Neuronal stem cell (in vitro differentiated cells): ENCODE data around the gene PPME1.

ENCODE experiments used
- DNase-seq: peaks from one replicate; pipeline ENCODE4 v3.0.0-alpha.2; 2013; ENCODE audit warnings: low spot score
- H2AFZ ChIP-seq: one replicate; pipeline ENCODE4 v1.6.1; 2013; ENCODE audit warnings: mild to moderate bottlenecking, low read length, inconsistent platforms
- H2AK5ac ChIP-seq: 2 replicates; pipeline ENCODE4 v1.6.1; 2013; ENCODE audit warnings: low read depth, mild to moderate bottlenecking, inconsistent platforms, low read length, moderate library complexity, mixed read lengths
- H2BK120ac ChIP-seq: 2 replicates; pipeline ENCODE4 v1.6.1; 2013; ENCODE audit warnings: low read depth, mild to moderate bottlenecking, inconsistent platforms, low read length, moderate library complexity, mixed read lengths
- H2BK12ac ChIP-seq: one replicate; pipeline ENCODE4 v1.6.1; 2013; ENCODE audit warnings: low read length, inconsistent platforms
- H2BK15ac ChIP-seq: 2 replicates; pipeline ENCODE4 v1.6.1; 2013; ENCODE audit warnings: mild to moderate bottlenecking, low read length, inconsistent platforms, mixed read lengths
- H2BK5ac ChIP-seq: one replicate; pipeline ENCODE4 v1.6.1; 2013; ENCODE audit warnings: inconsistent platforms, mild to moderate bottlenecking, low read length, moderate library complexity
- H3K14ac ChIP-seq: one replicate; pipeline ENCODE4 v1.6.1; 2013; ENCODE audit warnings: low read length, inconsistent platforms
- H3K18ac ChIP-seq: 2 replicates; pipeline ENCODE4 v1.6.1; 2013; ENCODE audit warnings: low read length, inconsistent platforms
- H3K23ac ChIP-seq: 2 replicates; pipeline ENCODE4 v1.6.1; 2013; ENCODE audit warnings: low read depth, mild to moderate bottlenecking, mixed read lengths, low read length, inconsistent platforms; ENCODE audit not compliant: poor library complexity
- H3K27ac ChIP-seq: replicated peaks from 3 replicates; pipeline ENCODE4 v1.5.1; 2013; ENCODE audit warnings: low read length, inconsistent platforms
- H3K27me3 ChIP-seq, 3 experiments: 2 replicates each; pipeline ENCODE4 v1.6.1; 2013; ENCODE audit warnings: low read length in 3 of 3, mild to moderate bottlenecking in 2 of 3, inconsistent platforms in 1 of 3, low read depth in 1 of 3, mixed read lengths in 1 of 3, moderate library complexity in 1 of 3; ENCODE audit not compliant: control insufficient read depth in 3 of 3, insufficient read depth in 3 of 3
- H3K36me3 ChIP-seq, 2 donors: replicated peaks in 1 of 2; 2 replicates each; pipeline ENCODE4 v1.6.1; 2013; ENCODE audit warnings: low read length in 2 of 2; ENCODE audit not compliant: control insufficient read depth in 2 of 2, insufficient read depth in 2 of 2
- H3K4ac ChIP-seq: 2 replicates; pipeline ENCODE4 v1.6.1; 2013; ENCODE audit warnings: inconsistent platforms, mild to moderate bottlenecking, low read length, moderate library complexity
- H3K4me1 ChIP-seq, 2 donors: 1 replicate in 1 of 2; 2 replicates in 1 of 2; pipeline ENCODE4 v1.6.1; 2013; ENCODE audit warnings: low read length in 2 of 2, low read depth in 1 of 2; ENCODE audit not compliant: control insufficient read depth in 2 of 2, insufficient read depth in 1 of 2
- H3K4me2 ChIP-seq: one replicate; pipeline ENCODE4 v1.6.1; 2013; ENCODE audit warnings: mild to moderate bottlenecking, low read length, inconsistent platforms; ENCODE audit not compliant: insufficient read depth, poor library complexity, severe bottlenecking
- H3K4me3 ChIP-seq, 2 donors: 2 replicates each; pipeline ENCODE4 v1.5.1; 2013; ENCODE audit warnings: low read length in 2 of 2, mild to moderate bottlenecking in 2 of 2, inconsistent platforms in 1 of 2, moderate library complexity in 1 of 2
- H3K79me1 ChIP-seq: one replicate; pipeline ENCODE4 v1.6.1; 2013; ENCODE audit warnings: low read depth, mild to moderate bottlenecking, inconsistent platforms, low read length, moderate library complexity
- H3K9ac ChIP-seq: one replicate; pipeline ENCODE4 v1.6.1; 2013; ENCODE audit warnings: mild to moderate bottlenecking, low read depth, low read length, inconsistent platforms; ENCODE audit not compliant: poor library complexity
- H3K9me3 ChIP-seq, 2 donors: replicated peaks in 1 of 2; 2 replicates each; pipeline versions ENCODE3 to v1.6.1; 2013; ENCODE audit warnings: low read length in 2 of 2, mild to moderate bottlenecking in 2 of 2, inconsistent platforms in 1 of 2, low read depth in 1 of 2, mixed read lengths in 1 of 2, moderate library complexity in 1 of 2; ENCODE audit not compliant: control insufficient read depth in 2 of 2, insufficient read depth in 1 of 2
- H4K8ac ChIP-seq: one replicate; pipeline ENCODE4 v1.6.1; 2013; ENCODE audit warnings: low read depth, mild to moderate bottlenecking, inconsistent platforms, low read length, moderate library complexity
- H4K91ac ChIP-seq: one replicate; pipeline ENCODE4 v1.6.1; 2013; ENCODE audit warnings: low read length, low read depth, mild to moderate bottlenecking, inconsistent platforms; ENCODE audit not compliant: poor library complexity
- WGBS, 2 donors: extraction: QIAGEN DNeasy Blood & Tissue Kit; methylation state at CpG; one replicate each; pipeline ENCODE4 v1.1.7; 2013; ENCODE audit warnings: missing lambda C conversion rate in 2 of 2, mixed read lengths in 1 of 2; ENCODE audit not compliant: insufficient read length in 2 of 2, insufficient replicate concordance in 1 of 2; ENCODE audit errors: extremely low coverage in 2 of 2; 5-methylcytosine and 5-hydroxymethylcytosine counted together

Gene PPME1

DNA sequence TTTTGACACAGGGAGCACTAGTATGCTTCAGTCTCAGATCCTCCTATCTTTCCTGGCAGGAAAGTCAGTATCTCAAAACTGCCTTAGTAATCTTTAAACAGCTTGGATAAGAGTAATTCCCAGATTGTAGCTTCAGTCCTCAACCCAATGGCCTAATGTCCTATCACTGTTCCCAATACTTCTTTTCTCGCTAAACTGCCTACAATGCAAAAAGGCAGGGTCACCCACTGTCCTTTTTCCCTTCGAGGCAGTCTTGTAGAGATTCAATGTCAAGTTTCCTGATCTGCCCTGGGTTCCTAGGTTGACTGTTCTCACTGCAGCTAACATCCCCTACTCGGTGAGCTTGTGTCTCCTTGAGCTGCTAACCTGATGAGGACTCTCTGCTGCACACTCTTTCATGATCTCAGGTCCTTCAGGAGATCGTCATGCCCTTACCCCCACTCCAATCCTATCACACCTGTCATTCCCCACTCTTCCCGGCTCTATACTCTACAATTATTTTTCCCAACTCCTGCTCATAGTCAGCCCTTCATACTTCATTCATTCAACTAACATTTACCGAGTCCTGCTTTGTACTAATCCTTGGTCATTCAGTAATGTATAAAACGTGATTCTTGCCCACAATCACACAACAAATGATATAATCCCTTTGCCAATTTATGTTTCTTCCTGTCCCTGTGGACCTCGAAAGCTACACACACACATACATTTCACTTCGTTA is 1.2 kb upstream of the PPME1 start:
- H2AK5ac ChIP-seq, result no peak overlapping the region
- no peak overlapping the region for H2BK15ac ChIP-seq
- H2AFZ ChIP-seq, result peak overlapping the region; percentile 89
- no peak overlapping the region for H2BK5ac ChIP-seq
- H2BK120ac ChIP-seq, result no peak overlapping the region
- WGBS, 2 donors, result 100% methylated on average over 1 of the region's 9 CpGs; no CpG with 5 or more reads in 1 of the 2 donors
- H3K4me3 ChIP-seq, result peak overlapping the region; percentile 56 to 91
- no peak overlapping the region for H3K18ac ChIP-seq
- H3K14ac ChIP-seq, result no peak overlapping the region
- H3K27me3 ChIP-seq, result peaks cover 0 to 2% (median 0%) of the 10 kb centered on the region in 3 experiments
- H3K23ac ChIP-seq, result no peak overlapping the region
- H3K36me3 ChIP-seq, result peaks cover 6 to 49% of the 10 kb centered on the region in 2 donors
- no peaks in the 10 kb centered on the region for H3K9me3 ChIP-seq
- H4K8ac ChIP-seq, result no peak overlapping the region
- no peak overlapping the region for H4K91ac ChIP-seq
- peaks cover 3% of the 10 kb centered on the region for H3K79me1 ChIP-seq
- H3K4ac ChIP-seq, result no peak overlapping the region
- peak overlapping the region; percentile 86 for H3K27ac ChIP-seq
- no peak for DNase-seq
- H3K9ac ChIP-seq, result peak overlapping the region; percentile 65
- peak overlapping the region; percentile 63 for H3K4me2 ChIP-seq
- H3K4me1 ChIP-seq, result peaks cover 4 to 7% of the 10 kb centered on the region in 2 donors
- no peak overlapping the region for H2BK12ac ChIP-seq

DNA sequence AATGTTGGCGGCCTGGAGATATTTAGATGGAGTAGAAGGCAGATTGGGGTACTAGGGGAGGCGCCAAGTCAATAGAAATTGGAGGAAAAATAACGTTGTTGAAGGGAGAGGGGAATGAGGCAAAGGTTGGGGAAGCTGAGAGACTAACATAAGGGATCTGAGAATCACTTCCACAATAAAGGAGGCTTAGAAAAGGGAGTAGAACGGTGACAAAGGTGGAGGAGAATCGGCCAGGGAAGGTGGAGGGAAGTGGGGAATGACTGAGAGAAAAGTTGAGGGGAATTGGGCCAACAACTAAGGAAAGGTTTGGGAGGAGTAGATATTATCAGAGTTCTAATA is 510 bp downstream of the PPME1 start:
- no peak overlapping the region for H3K18ac ChIP-seq
- no peak overlapping the region for H4K8ac ChIP-seq
- peak overlapping the region; percentile 87 for H2BK5ac ChIP-seq
- H3K4ac ChIP-seq, result no peak overlapping the region
- no peak overlapping the region for H3K14ac ChIP-seq
- peak overlapping the region; percentile 93 for H2BK15ac ChIP-seq
- WGBS, 2 donors, result no CpG with 5 or more reads among the region's 5 CpGs
- peaks cover 4 to 7% of the 10 kb centered on the region in 2 donors for H3K4me1 ChIP-seq
- H3K27ac ChIP-seq, result peak overlapping the region; percentile 71
- H2AK5ac ChIP-seq, result no peak overlapping the region
- peak overlapping the region; percentile 61 for H3K4me2 ChIP-seq
- H3K36me3 ChIP-seq, result peaks cover 6 to 47% of the 10 kb centered on the region in 2 donors
- peak overlapping the region; percentile 93 to 94 for H3K4me3 ChIP-seq
- peaks cover 0 to 2% (median 0%) of the 10 kb centered on the region in 3 experiments for H3K27me3 ChIP-seq
- peaks cover 3% of the 10 kb centered on the region for H3K79me1 ChIP-seq
- H2BK12ac ChIP-seq, result no peak overlapping the region
- DNase-seq, result no peak
- H3K23ac ChIP-seq, result no peak overlapping the region
- H4K91ac ChIP-seq, result no peak overlapping the region
- H2BK120ac ChIP-seq, result no peak overlapping the region
- H3K9ac ChIP-seq, result peak overlapping the region; percentile 98
- H2AFZ ChIP-seq, result peak overlapping the region; percentile 95
- H3K9me3 ChIP-seq, result no peaks in the 10 kb centered on the region

DNA sequence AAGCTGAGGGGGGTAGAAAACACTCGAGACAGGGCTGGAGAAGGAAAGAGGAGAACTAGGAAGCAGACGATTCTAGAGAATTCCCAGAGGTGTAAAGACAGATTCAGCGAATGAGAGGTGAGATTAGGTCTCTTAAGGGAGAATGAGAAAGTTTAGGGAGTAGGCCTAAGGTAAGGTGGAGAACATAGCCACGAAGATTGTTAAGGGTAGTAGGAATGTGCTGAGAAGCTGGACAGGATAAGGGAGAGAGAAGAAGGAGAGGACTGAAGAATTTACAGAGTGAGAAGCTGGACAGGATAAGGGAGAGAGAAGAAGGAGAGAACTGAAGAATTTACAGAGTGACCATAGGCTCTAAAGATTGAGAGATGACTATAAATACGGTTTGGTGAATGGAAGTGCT is 908 bp downstream of the PPME1 start:
- no peak for DNase-seq
- Histone ChIP-seq H3K4me2 (peak overlapping the region; percentile 61), H3K9me3 (no peaks in the 10 kb centered on the region), H3K4me1 (peaks cover 4 to 7% of the 10 kb centered on the region in 2 donors), H3K36me3 (peaks cover 3 to 45% of the 10 kb centered on the region in 2 donors), H3K27ac (no peak overlapping the region), H4K8ac (no peak overlapping the region), H2BK12ac (no peak overlapping the region), H3K23ac (no peak overlapping the region), H3K14ac (no peak overlapping the region), H3K18ac (no peak overlapping the region), H3K4ac (no peak overlapping the region), H2BK15ac (no peak overlapping the region), H2BK120ac (no peak overlapping the region), H3K9ac (no peak overlapping the region), H3K79me1 (peaks cover 3% of the 10 kb centered on the region), H2AK5ac (no peak overlapping the region), H2AFZ (peak overlapping the region; percentile 95), H2BK5ac (no peak overlapping the region), H3K4me3 (peak overlapping the region; percentile 93 to 94), H4K91ac (no peak overlapping the region), H3K27me3 (peaks cover 0 to 2% (median 0%) of the 10 kb centered on the region in 3 experiments)
- WGBS, 2 donors, result no CpG with 5 or more reads among the region's 5 CpGs

DNA sequence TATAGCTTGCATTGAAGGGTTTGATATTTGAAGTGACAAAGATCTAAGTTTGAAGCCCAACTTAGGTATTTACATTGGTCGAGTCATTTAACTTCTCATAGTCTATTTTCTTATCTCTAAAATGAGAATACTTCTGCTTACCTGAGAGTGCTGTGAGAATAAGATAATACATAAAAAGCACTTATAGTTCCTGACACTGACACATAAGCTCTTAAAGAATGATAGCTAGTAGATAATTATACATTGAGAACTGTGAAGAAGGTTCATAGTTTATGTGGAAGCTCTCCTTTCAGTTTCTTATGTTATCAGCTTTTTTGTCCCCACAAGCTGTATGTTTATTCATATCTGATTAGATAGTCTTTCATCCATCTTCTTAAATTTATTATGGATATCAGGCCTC is 4.8 kb downstream of the PPME1 start:
- Histone ChIP-seq H2BK15ac (no peak overlapping the region), H2BK120ac (no peak overlapping the region), H3K36me3 (peaks cover 0 to 40% of the 10 kb centered on the region in 2 donors), H4K91ac (no peak overlapping the region), H3K4me2 (no peak overlapping the region), H3K27me3 (no peaks in the 10 kb centered on the region), H2BK5ac (no peak overlapping the region), H3K14ac (no peak overlapping the region), H2AK5ac (no peak overlapping the region), H3K27ac (no peak overlapping the region), H3K18ac (no peak overlapping the region), H3K9me3 (no peaks in the 10 kb centered on the region), H3K4me3 (no peak overlapping the region), H3K9ac (no peak overlapping the region), H2AFZ (no peak overlapping the region), H3K23ac (no peak overlapping the region), H3K79me1 (peaks cover 3% of the 10 kb centered on the region), H4K8ac (no peak overlapping the region), H2BK12ac (no peak overlapping the region), H3K4ac (no peak overlapping the region), H3K4me1 (peaks cover 0 to 4% of the 10 kb centered on the region in 2 donors)
- no peak for DNase-seq
- WGBS, 2 donors, result no CpG with 5 or more reads among the region's 1 CpG
